Measurements from ENCODE around the gene IGFL2. TPM values are rescaled to one million over a fixed set of nuclear protein-coding genes. Genes with fewer than 3 reads are reported as not detected.

Gene IGFL2
- total RNA-seq, 2 donors from 2014 or later = 2.5 TPM; not detected in 1

- Histone ChIP-seq H3K4me1 (no peaks in the 10 kb centered on the region), H3K36me3 (no peaks in the 10 kb centered on the region), H3K9ac (ENCODE audit: low read depth in 2 of 2, low read length in 2 of 2) (no peak overlapping the region), H3K4me3 (no peak overlapping the region), H3K9me3 (no peaks in the 10 kb centered on the region), H3K27ac (no peak overlapping the region), H3K27me3 (no peaks in the 10 kb centered on the region)
- intact Hi-C loops (cut with DNase I) = no loop called here
- DNase-seq = no peak
- no peak for TF ChIP-seq CTCF (IDR thresholded peaks at IDR 0.05)
These were observed 53.6 kb downstream of the IGFL2 start for GRCh38 chr19:46201454-46202310.

GRCh38 chr19:46202426-46202825 lies 54.4 kb downstream of the IGFL2 start:
- H3K36me3 ChIP-seq = no peaks in the 10 kb centered on the region
- no peak for DNase-seq
- H3K27me3 ChIP-seq = no peaks in the 10 kb centered on the region
- no peak overlapping the region for H3K9ac ChIP-seq (ENCODE audit: low read depth in 2 of 2, low read length in 2 of 2)
- no peak overlapping the region for H3K4me3 ChIP-seq
- no peaks in the 10 kb centered on the region for H3K9me3 ChIP-seq
- intact Hi-C loops (cut with DNase I) = no loop called here
- H3K4me1 ChIP-seq = no peaks in the 10 kb centered on the region
- TF ChIP-seq CTCF (IDR thresholded peaks at IDR 0.05) = no peak
- H3K27ac ChIP-seq = no peak overlapping the region

- DNase-seq = no peak
- Histone ChIP-seq H3K27ac (no peak overlapping the region), H3K36me3 (no peaks in the 10 kb centered on the region), H3K9ac (ENCODE audit: low read depth in 2 of 2, low read length in 2 of 2) (no peak overlapping the region), H3K9me3 (no peaks in the 10 kb centered on the region), H3K4me1 (no peaks in the 10 kb centered on the region), H3K4me3 (no peak overlapping the region), H3K27me3 (no peaks in the 10 kb centered on the region)
- intact Hi-C loops (cut with DNase I) = no loop called here
- no peak for TF ChIP-seq CTCF (IDR thresholded peaks at IDR 0.05)
These were observed 55.1 kb downstream of the IGFL2 start for GRCh38 chr19:46202872-46203860.

- no peaks in the 10 kb centered on the region for H3K9me3 ChIP-seq
- H3K27me3 ChIP-seq = no peaks in the 10 kb centered on the region
- no peaks in the 10 kb centered on the region for H3K4me1 ChIP-seq
- H3K27ac ChIP-seq = no peak overlapping the region
- no peak for TF ChIP-seq CTCF (IDR thresholded peaks at IDR 0.05)
- no peak overlapping the region for H3K9ac ChIP-seq (ENCODE audit: low read depth in 2 of 2, low read length in 2 of 2)
- no peaks in the 10 kb centered on the region for H3K36me3 ChIP-seq
- no peak for DNase-seq
- H3K4me3 ChIP-seq = no peak overlapping the region
- intact Hi-C loops (cut with DNase I) = no loop called here
These were observed 56.0 kb downstream of the IGFL2 start for GRCh38 chr19:46204008-46204407.

GRCh38 chr19:46205183-46205984 lies 57.3 kb downstream of the IGFL2 start:
- H3K27ac ChIP-seq = no peak overlapping the region
- intact Hi-C loops (cut with DNase I) = no loop called here
- no peaks in the 10 kb centered on the region for H3K9me3 ChIP-seq
- H3K36me3 ChIP-seq = no peaks in the 10 kb centered on the region
- H3K4me3 ChIP-seq = no peak overlapping the region
- no peaks in the 10 kb centered on the region for H3K27me3 ChIP-seq
- DNase-seq = no peak
- no peaks in the 10 kb centered on the region for H3K4me1 ChIP-seq
- H3K9ac ChIP-seq (ENCODE audit: low read depth in 2 of 2, low read length in 2 of 2) = no peak overlapping the region
- TF ChIP-seq CTCF (IDR thresholded peaks at IDR 0.05) = no peak
